Thyroid gland (tissue), 4 donors: ENCODE data around the gene E2F6.

Source experiments
- CTCF ChIP-seq, 6 experiments: fragments of 200-600 bp in 3 of 6; fragments of 450-650 bp in 3 of 6; sonication (generic) in 3 of 6; IDR thresholded peaks; one replicate each; pipeline ENCODE4 v1.5.1; 2016 to 2019; ENCODE audit warnings: antibody characterized with exemption in 6 of 6, mild to moderate bottlenecking in 2 of 6, inconsistent platforms in 1 of 6, moderate library complexity in 1 of 6
- POLR2A ChIP-seq, 2 donors: fragments of 450-650 bp; IDR thresholded peaks; one replicate each; pipeline ENCODE4 v1.6.1; 2017; ENCODE audit warnings: antibody characterized with exemption in 2 of 2, mild to moderate bottlenecking in 2 of 2, moderate library complexity in 1 of 2

DNA sequence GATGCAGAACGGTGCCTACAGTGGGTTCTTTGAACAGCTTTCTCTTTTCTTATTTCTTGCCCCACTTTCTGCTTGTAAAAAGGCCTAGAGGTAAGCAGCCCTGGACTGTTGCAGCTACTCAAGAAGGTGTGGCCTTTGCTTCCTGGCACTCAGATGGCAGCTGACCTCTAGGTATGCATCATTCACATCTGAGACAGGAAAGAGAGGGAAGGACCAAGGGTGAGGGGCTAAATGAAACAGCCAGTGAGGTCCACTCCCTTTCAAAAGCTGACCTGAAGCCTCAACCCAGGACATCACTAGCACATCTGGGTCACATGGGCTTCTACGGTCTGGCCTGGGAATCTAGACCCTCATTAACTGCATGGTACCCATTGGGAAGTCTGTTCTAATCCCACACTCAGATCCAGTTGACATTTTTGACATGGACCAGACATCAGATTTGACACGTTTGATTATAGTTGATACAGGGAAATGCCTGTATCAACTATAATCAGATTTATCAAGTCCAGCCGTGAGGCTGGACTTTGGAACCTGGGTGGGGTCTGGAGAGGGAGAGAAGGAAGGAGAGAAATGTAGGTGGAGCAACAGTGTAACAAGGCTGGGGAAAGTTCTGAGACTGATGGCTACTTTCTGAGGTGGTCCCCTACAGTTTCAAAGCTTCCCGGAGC, 60.2 kb downstream of the E2F6 start:
- TF ChIP-seq CTCF (IDR thresholded peaks at IDR 0.05) (no peak), POLR2A (IDR thresholded peaks at IDR 0.05) (no peak)
